ENCODE data around the gene ABCC3.
"Not testable (repeated sequence)": the region's sequence is repeated elsewhere in the genome, so short reads cannot be mapped to it uniquely, and the experiment has no call there.

The ABCC3 gene

GRCh38 chr17:50666316-50666715, 31.6 kb downstream of the ABCC3 start:
- DNase-seq (ENCODE audit: low read depth in 2 of 2) = no peak

GRCh38 chr17:50667259-50668024, 32.8 kb downstream of the ABCC3 start:
- no peak for DNase-seq (ENCODE audit: low read depth in 2 of 2)

- no peak for DNase-seq (ENCODE audit: low read depth in 2 of 2)
These were observed 33.5 kb downstream of the ABCC3 start for GRCh38 chr17:50668025-50668837.

GRCh38 chr17:50668838-50669581, 34.3 kb downstream of the ABCC3 start:
- no peak for DNase-seq (ENCODE audit: low read depth in 2 of 2)

GRCh38 chr17:50672071-50672470, 37.4 kb downstream of the ABCC3 start:
- DNase-seq (ENCODE audit: low read depth in 2 of 2) = no peak

GRCh38 chr17:50672831-50673551, 38.3 kb downstream of the ABCC3 start:
- DNase-seq (ENCODE audit: low read depth in 2 of 2) = no peak

- DNase-seq (ENCODE audit: low read depth in 2 of 2) = no peak
These were observed 40.5 kb downstream of the ABCC3 start for GRCh38 chr17:50675190-50675589.

- DNase-seq (ENCODE audit: low read depth in 2 of 2) = no peak
These were observed 40.9 kb downstream of the ABCC3 start for GRCh38 chr17:50675627-50676026.

- no peak for DNase-seq (ENCODE audit: low read depth in 2 of 2)
These were observed 41.6 kb downstream of the ABCC3 start for GRCh38 chr17:50676065-50676975.

GRCh38 chr17:50677851-50678375, 43.2 kb downstream of the ABCC3 start:
- DNase-seq (ENCODE audit: low read depth in 2 of 2) = no peak

GRCh38 chr17:50679008-50679544, 44.4 kb downstream of the ABCC3 start:
- no peak for DNase-seq (ENCODE audit: low read depth in 2 of 2)

- DNase-seq (ENCODE audit: low read depth in 2 of 2) = no peak
These were observed 45.4 kb downstream of the ABCC3 start for GRCh38 chr17:50680126-50680525.

GRCh38 chr17:50680543-50681262, 46.0 kb downstream of the ABCC3 start:
- DNase-seq (ENCODE audit: low read depth in 2 of 2) = not testable (repeated sequence)

- no peak for DNase-seq (ENCODE audit: low read depth in 2 of 2)
These were observed 46.9 kb downstream of the ABCC3 start for GRCh38 chr17:50681263-50682200.

GRCh38 chr17:50682441-50682840, 47.8 kb downstream of the ABCC3 start:
- no peak for DNase-seq (ENCODE audit: low read depth in 2 of 2)

- DNase-seq (ENCODE audit: low read depth in 2 of 2) = no peak
These were observed 48.3 kb downstream of the ABCC3 start for GRCh38 chr17:50682938-50683337.

- no peak for DNase-seq (ENCODE audit: low read depth in 2 of 2)
These were observed 49.0 kb downstream of the ABCC3 start for GRCh38 chr17:50683434-50684287.

Data from stimulated activated CD8-positive, alpha-beta memory T cell treated with anti-CD3 and anti-CD28 coated beads, Interleukin-2, amount 100 ng/mL, for 1 hour (primary cell).